Measurements from ENCODE around the gene UBE2F. TPM values are rescaled to one million over a fixed set of nuclear protein-coding genes. Genes with fewer than 3 reads are reported as not detected.
A peak's percentile ranks its signal among the peaks of the same experiment; 100 is the strongest.

Gene UBE2F
- total and polyA plus RNA-seq, 3 donors from 2014 or later: 68.3 to 77.8 (median 72.8) TPM

DNA sequence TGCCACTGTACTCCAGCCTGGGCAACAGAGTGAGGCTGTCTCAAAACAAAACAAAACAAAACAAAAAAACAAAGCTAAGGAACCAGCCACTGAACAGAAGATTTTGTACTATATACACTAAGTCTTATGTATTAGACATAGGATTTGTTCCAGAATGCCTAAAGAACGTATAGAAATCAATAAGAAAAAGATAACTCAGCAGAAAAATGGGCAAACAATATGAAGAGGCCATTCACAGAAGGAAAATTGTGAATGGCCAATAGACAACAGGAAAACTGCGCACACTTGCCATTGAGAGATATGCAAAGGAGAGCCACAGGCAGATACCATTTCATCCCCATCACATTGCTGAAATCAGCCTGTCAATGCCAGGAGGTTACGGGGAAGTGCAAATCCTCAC, 14.9 kb upstream of the UBE2F start:
- H3K36me3 ChIP-seq (ENCODE audit: low read depth, missing control alignments): no peaks in the 10 kb centered on the region
- intact Hi-C loops (cut with DNase I; ENCODE audit: low total_unique reads): no loop called here
- no peak for DNase-seq
- TF ChIP-seq CTCF (IDR thresholded peaks at IDR 0.05) (no peak), POLR2A (IDR thresholded peaks at IDR 0.05) (no peak)
- no peaks in the 10 kb centered on the region for H3K27me3 ChIP-seq
- H3K4me3 ChIP-seq: no peak overlapping the region
- WGBS, 2 donors: 85 to 91% methylated on average over 3 of the region's 3 CpGs
- no peaks in the 10 kb centered on the region for H3K9me3 ChIP-seq
- H3K27ac ChIP-seq: no peak overlapping the region
- peaks cover 7% of the 10 kb centered on the region for H3K4me1 ChIP-seq

GRCh38 chr2:237952851-237953250, 14.0 kb upstream of the UBE2F start:
- peaks cover 7% of the 10 kb centered on the region for H3K4me1 ChIP-seq
- no peaks in the 10 kb centered on the region for H3K27me3 ChIP-seq
- intact Hi-C loops (cut with DNase I; ENCODE audit: low total_unique reads): no loop called here
- WGBS, 2 donors: 89 to 94% methylated on average over 2 of the region's 2 CpGs
- no peaks in the 10 kb centered on the region for H3K36me3 ChIP-seq (ENCODE audit: low read depth, missing control alignments)
- no peaks in the 10 kb centered on the region for H3K9me3 ChIP-seq
- no peak for DNase-seq
- no peak overlapping the region for H3K27ac ChIP-seq
- no peak overlapping the region for H3K4me3 ChIP-seq
- TF ChIP-seq POLR2A (IDR thresholded peaks at IDR 0.05) (no peak), CTCF (IDR thresholded peaks at IDR 0.05) (no peak)

GRCh38 chr2:237955640-237956401, 11.0 kb upstream of the UBE2F start:
- Histone ChIP-seq H3K36me3 (ENCODE audit: low read depth, missing control alignments) (no peaks in the 10 kb centered on the region), H3K27me3 (no peaks in the 10 kb centered on the region), H3K27ac (no peak overlapping the region), H3K4me1 (peaks cover 7% of the 10 kb centered on the region), H3K4me3 (peak overlapping the region; percentile 24 to 37), H3K9me3 (no peaks in the 10 kb centered on the region)
- TF ChIP-seq POLR2A (IDR thresholded peaks at IDR 0.05): no peak
- TF ChIP-seq CTCF (IDR thresholded peaks at IDR 0.05): no peak
- no peak for DNase-seq
- intact Hi-C loops (cut with DNase I; ENCODE audit: low total_unique reads): no loop called here
- 5 to 6% methylated on average over 12 to 38 of the region's 64 CpGs for WGBS, 2 donors

DNA sequence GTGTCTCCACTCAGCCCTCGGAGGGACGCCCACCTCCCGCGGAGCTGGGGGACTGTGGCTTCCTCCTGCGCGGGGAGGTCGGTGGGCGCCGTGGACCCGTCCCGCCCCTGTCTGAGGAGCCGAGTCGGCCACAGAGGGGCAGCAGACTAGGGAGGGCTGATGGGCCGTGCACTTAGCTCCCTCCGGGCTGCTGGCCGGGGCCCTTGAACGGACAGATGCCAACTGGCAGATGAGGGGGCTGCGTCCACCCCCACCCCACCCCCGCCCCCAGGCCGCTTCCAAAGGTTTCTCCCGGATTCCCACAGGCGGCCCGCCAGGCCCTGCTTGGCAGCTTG, 10.4 kb upstream of the UBE2F start:
- H3K27me3 ChIP-seq: no peaks in the 10 kb centered on the region
- intact Hi-C loops (cut with DNase I; ENCODE audit: low total_unique reads): no loop called here
- peaks cover 7% of the 10 kb centered on the region for H3K4me1 ChIP-seq
- WGBS, 2 donors: 16 to 35% methylated on average over 4 to 23 of the region's 23 CpGs
- H3K27ac ChIP-seq: no peak overlapping the region
- no peak for TF ChIP-seq CTCF (IDR thresholded peaks at IDR 0.05)
- TF ChIP-seq POLR2A (IDR thresholded peaks at IDR 0.05): no peak
- no peaks in the 10 kb centered on the region for H3K36me3 ChIP-seq (ENCODE audit: low read depth, missing control alignments)
- no peak for DNase-seq
- peak overlapping the region; percentile 24 to 37 for H3K4me3 ChIP-seq
- H3K9me3 ChIP-seq: no peaks in the 10 kb centered on the region

GRCh38 chr2:237961637-237962036, 5.2 kb upstream of the UBE2F start:
- no peaks in the 10 kb centered on the region for H3K36me3 ChIP-seq (ENCODE audit: low read depth, missing control alignments)
- H3K9me3 ChIP-seq: no peaks in the 10 kb centered on the region
- H3K4me1 ChIP-seq: no peaks in the 10 kb centered on the region
- no peak overlapping the region for H3K4me3 ChIP-seq
- 91 to 97% methylated on average over 5 of the region's 5 CpGs for WGBS, 2 donors
- TF ChIP-seq CTCF (IDR thresholded peaks at IDR 0.05) (no peak), POLR2A (IDR thresholded peaks at IDR 0.05) (no peak)
- H3K27me3 ChIP-seq: no peaks in the 10 kb centered on the region
- no peak for DNase-seq
- no peak overlapping the region for H3K27ac ChIP-seq
- intact Hi-C loops (cut with DNase I; ENCODE audit: low total_unique reads): no loop called here

All from testis (tissue), 3 donors.